HCT116 (cell line): ENCODE results near the gene ELFN1. TPM values are rescaled to one million over a fixed set of nuclear protein-coding genes. Genes with fewer than 3 reads are reported as not detected.

Experiments
- ATAC-seq: fragments of 200-7000 bp; cut with Tn5 transposase; 2 replicates; pipeline ENCODE4 v1.9.1; 2020; ENCODE audit warnings: mild to moderate bottlenecking, moderate library complexity
- BruUV-seq: library from RNA; stranded (reverse); fragments of 400-500 nt; replicated peaks from 2 replicates; lab custom pipeline; 2021; lab: Mats Ljungman, UMichigan
- CTCF ChIA-PET: fragments of 300-600 bp; sonication (Branson Sonifier 250); formaldehyde crosslinking; loops from one replicate; lab custom pipeline; 2021; ENCODE audit warnings: antibody characterized with exemption; lab: Charles Lee
- POLR2A ChIA-PET: fragments of 300-600, 350-600 bp; sonication (Branson Sonifier 250); formaldehyde crosslinking; loops from one replicate; lab custom pipeline; 2021; ENCODE audit warnings: antibody characterized with exemption; lab: Charles Lee
- RAD21 ChIA-PET, 2 experiments: fragments of 300-600 bp; sonication (Branson Sonifier 250); formaldehyde crosslinking; loops; one replicate each; lab custom pipeline; 2023; ENCODE audit warnings: low total read pairs in 2 of 2; ENCODE audit not compliant: uncharacterized antibody in 2 of 2, unreplicated experiment in 2 of 2, low non-redundant PET in 1 of 2; lab: Charles Lee
- DNase-seq: peaks from one replicate; pipeline ENCODE4 v3.0.0-alpha.2; 2010; ENCODE audit warnings: low read depth, low spot score
- H2AFZ ChIP-seq: fragments of 200-600 bp; shearing (Covaris generic), sonication (generic); 2 replicates; pipeline ENCODE4 v1.6.1; 2017; ENCODE audit warnings: low read depth, mixed run types, mixed read lengths, antibody characterized with exemption, low read length; ENCODE audit not compliant: poor library complexity, severe bottlenecking
- H3K27ac ChIP-seq: 2 replicates; pipeline ENCODE4 v1.5.1; 2012; ENCODE audit warnings: low read depth, low read length
- H3K27me3 ChIP-seq: fragments of 200-600 bp; sonication (generic); 2 replicates; pipeline ENCODE4 v1.6.1; 2016; ENCODE audit warnings: mixed run types, low read length, mixed read lengths; ENCODE audit not compliant: insufficient read depth
- H3K36me3 ChIP-seq, 2 experiments: fragments of 200-500 bp in 1 of 2; fragments of 200-600 bp in 1 of 2; sonication (Bioruptor generic) in 1 of 2; sonication (generic) in 1 of 2; 2 replicates each; pipeline versions ENCODE4 v1.5.1 to v1.6.1; 2014 to 2016; ENCODE audit warnings: low read length in 2 of 2, inconsistent platforms in 1 of 2, mixed read lengths in 1 of 2, mixed run types in 1 of 2; ENCODE audit not compliant: insufficient read depth in 2 of 2, control insufficient read depth in 1 of 2
- H3K4me1 ChIP-seq, 2 experiments: fragments of 200-600 bp in 1 of 2; sonication (generic) in 1 of 2; 2 replicates each; pipeline versions ENCODE4 v1.5.1 to v1.6.1; 2012 to 2017; ENCODE audit warnings: low read length in 2 of 2, inconsistent platforms in 1 of 2, mild to moderate bottlenecking in 1 of 2, mixed read lengths in 1 of 2, mixed run types in 1 of 2, moderate library complexity in 1 of 2; ENCODE audit not compliant: insufficient read depth in 2 of 2, control insufficient read depth in 1 of 2
- H3K4me2 ChIP-seq: fragments of 200-600 bp; sonication (generic); 2 replicates; pipeline ENCODE4 v1.6.1; 2017; ENCODE audit warnings: mixed run types, low read length, mixed read lengths
- H3K4me3 ChIP-seq, 2 experiments: fragments of 200-600 bp in 1 of 2; sonication (generic) in 1 of 2; replicated peaks in 1 of 2; 2 replicates each; pipeline ENCODE4 v1.5.1; 2011 to 2016; ENCODE audit warnings: low read length in 2 of 2, control low read depth in 1 of 2, low read depth in 1 of 2, mild to moderate bottlenecking in 1 of 2, mixed read lengths in 1 of 2, mixed run types in 1 of 2
- H3K79me2 ChIP-seq: fragments of 200-600 bp; sonication (generic); 2 replicates; pipeline ENCODE4 v1.6.1; 2017; ENCODE audit warnings: mild to moderate bottlenecking, mixed run types, low read length, moderate library complexity, mixed read lengths; ENCODE audit not compliant: insufficient read depth
- H3K9ac ChIP-seq: fragments of 200-600 bp; sonication (generic); 2 replicates; pipeline ENCODE4 v1.6.1; 2016; ENCODE audit warnings: low read length, mixed read lengths
- H3K9me2 ChIP-seq: fragments of 200-600 bp; sonication (generic), shearing (Covaris generic); 2 replicates; pipeline ENCODE4 v1.6.1; 2017; ENCODE audit warnings: mixed run types, mild to moderate bottlenecking, moderate library complexity; ENCODE audit not compliant: insufficient read depth
- H3K9me3 ChIP-seq, 2 experiments: fragments of 200-500 bp in 1 of 2; fragments of 200-600 bp in 1 of 2; sonication (Bioruptor generic) in 1 of 2; sonication (generic) in 1 of 2; 2 replicates each; pipeline ENCODE4 v1.6.1; 2014 to 2017; ENCODE audit warnings: low read length in 2 of 2, mixed read lengths in 2 of 2, inconsistent platforms in 1 of 2, low read depth in 1 of 2, mild to moderate bottlenecking in 1 of 2, mixed run types in 1 of 2, moderate library complexity in 1 of 2; ENCODE audit not compliant: control insufficient read depth in 1 of 2, insufficient read depth in 1 of 2
- H4K20me1 ChIP-seq: fragments of 200-600 bp; sonication (generic), shearing (Covaris generic); 2 replicates; pipeline ENCODE4 v1.6.1; 2017; ENCODE audit warnings: mixed run types, mild to moderate bottlenecking, moderate library complexity; ENCODE audit not compliant: insufficient read depth
- EGR1 ChIP-seq: IDR thresholded peaks from 2 replicates; pipeline ENCODE4 v1.6.1; 2012; ENCODE audit warnings: low read depth
- POLR2A ChIP-seq: IDR thresholded peaks from 2 replicates; pipeline ENCODE4 v1.7.0; 2011; ENCODE audit warnings: borderline replicate concordance; ENCODE audit not compliant: insufficient read depth, insufficient read length; ENCODE audit errors: extremely low read depth
- SRF ChIP-seq: IDR thresholded peaks from 2 replicates; pipeline ENCODE4 v1.6.1; 2012; ENCODE audit warnings: low read depth
- ZFX ChIP-seq: fragments of 450-650 bp; IDR thresholded peaks from 2 replicates; pipeline ENCODE4 v1.6.1; 2017
- ZNF274 ChIP-seq: fragments of 200-500 bp; sonication (Bioruptor generic); IDR thresholded peaks from 2 replicates; pipeline ENCODE4 v1.6.1; 2014; ENCODE audit warnings: mild to moderate bottlenecking, low read depth, low read length, inconsistent platforms
- intact Hi-C: fragments of 100-400 bp; cut with micrococcal nuclease; formaldehyde crosslinking; loops from 2 replicates; pipeline ENCODE4 v1.10.0; 2022
- total RNA-seq: library from RNA; stranded (reverse); gene quantifications from one replicate; pipeline ENCODE4 v1.2.1, GENCODE V29; 2021; ENCODE audit not compliant: unreplicated experiment
- TF ChIP-seq, protein P1 (sequence below), 3 experiments: fragments of 200-600 bp in 1 of 3; sonication (generic) in 1 of 3; IDR thresholded peaks in 2 of 3; conservative IDR thresholded peaks in 1 of 3; 2 replicates each; pipeline ENCODE4 v1.5.1; 2012 to 2017; ENCODE audit warnings: low read depth in 2 of 3, low read length in 2 of 3, antibody characterized with exemption in 1 of 3, borderline replicate concordance in 1 of 3, control low read depth in 1 of 3, mild to moderate bottlenecking in 1 of 3, mixed read lengths in 1 of 3, mixed run types in 1 of 3, moderate library complexity in 1 of 3; ENCODE audit not compliant: insufficient read depth in 1 of 3
- TF ChIP-seq, protein P2 (sequence below): IDR thresholded peaks from 2 replicates; pipeline ENCODE4 v1.6.1; 2012

ELFN1 gene
- total RNA-seq, 1 experiment from 2014 or later, result 4.4 TPM

- TF ChIP-seq POLR2A (no peak), EGR1 (no peak), SRF (no peak), ZNF274 (no peak), ZFX (no peak)
- TF ChIP-seq, protein P1, sequence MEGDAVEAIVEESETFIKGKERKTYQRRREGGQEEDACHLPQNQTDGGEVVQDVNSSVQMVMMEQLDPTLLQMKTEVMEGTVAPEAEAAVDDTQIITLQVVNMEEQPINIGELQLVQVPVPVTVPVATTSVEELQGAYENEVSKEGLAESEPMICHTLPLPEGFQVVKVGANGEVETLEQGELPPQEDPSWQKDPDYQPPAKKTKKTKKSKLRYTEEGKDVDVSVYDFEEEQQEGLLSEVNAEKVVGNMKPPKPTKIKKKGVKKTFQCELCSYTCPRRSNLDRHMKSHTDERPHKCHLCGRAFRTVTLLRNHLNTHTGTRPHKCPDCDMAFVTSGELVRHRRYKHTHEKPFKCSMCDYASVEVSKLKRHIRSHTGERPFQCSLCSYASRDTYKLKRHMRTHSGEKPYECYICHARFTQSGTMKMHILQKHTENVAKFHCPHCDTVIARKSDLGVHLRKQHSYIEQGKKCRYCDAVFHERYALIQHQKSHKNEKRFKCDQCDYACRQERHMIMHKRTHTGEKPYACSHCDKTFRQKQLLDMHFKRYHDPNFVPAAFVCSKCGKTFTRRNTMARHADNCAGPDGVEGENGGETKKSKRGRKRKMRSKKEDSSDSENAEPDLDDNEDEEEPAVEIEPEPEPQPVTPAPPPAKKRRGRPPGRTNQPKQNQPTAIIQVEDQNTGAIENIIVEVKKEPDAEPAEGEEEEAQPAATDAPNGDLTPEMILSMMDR (IDR thresholded peaks at IDR 0.05 in 2 of 3, conservative IDR thresholded peaks at IDR 0.05 in 1 of 3; ENCODE audit: borderline replicate concordance in 1 of 3, insufficient read depth in 1 of 3, low read depth in 2 of 3, low read length in 2 of 3), result no peak
- TF ChIP-seq, protein P2, sequence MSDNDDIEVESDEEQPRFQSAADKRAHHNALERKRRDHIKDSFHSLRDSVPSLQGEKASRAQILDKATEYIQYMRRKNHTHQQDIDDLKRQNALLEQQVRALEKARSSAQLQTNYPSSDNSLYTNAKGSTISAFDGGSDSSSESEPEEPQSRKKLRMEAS, result no peak
- intact Hi-C loops, result no loop called here
- no peaks in the 10 kb centered on the region for H3K27me3 ChIP-seq
- H3K4me2 ChIP-seq, result no peak overlapping the region
- H3K4me1 ChIP-seq, result no peaks in the 10 kb centered on the region
- ChIA-PET POLR2A (no interaction called here), CTCF (no interaction called here), RAD21 (no interaction called here)
- H3K9ac ChIP-seq, result no peak overlapping the region
- BruUV-seq, result no TSS peak
- no peak overlapping the region for H3K4me3 ChIP-seq
- H3K79me2 ChIP-seq, result no peaks in the 10 kb centered on the region
- peaks cover 6 to 11% of the 10 kb centered on the region in 2 experiments; a peak in 2 of 4 replicates for H3K9me3 ChIP-seq
- no peaks in the 10 kb centered on the region for H3K9me2 ChIP-seq
- H3K27ac ChIP-seq, result no peak overlapping the region
- no peaks in the 10 kb centered on the region for H4K20me1 ChIP-seq
- no peak for DNase-seq
- no peak overlapping the region for H2AFZ ChIP-seq
- H3K36me3 ChIP-seq, result no peaks in the 10 kb centered on the region
- no peak for ATAC-seq
These were observed 9.4 kb downstream of the ELFN1 start for GRCh38 chr7:1679326-1679965.
